HEK293 (cell line): Measurements from ENCODE around the gene YTHDC2.

Experiments used
- CTCF ChIA-PET: fragments of 350-600 bp; formaldehyde crosslinking; extraction: SDS; loops from one replicate; lab custom pipeline; 2021; ENCODE audit warnings: antibody characterized with exemption; lab: Yijun Ruan, JAX
- POLR2A ChIA-PET: fragments of 300-600 bp; formaldehyde crosslinking; extraction: SDS; loops from one replicate; lab custom pipeline; 2020; ENCODE audit warnings: antibody characterized with exemption, inconsistent platforms; lab: Yijun Ruan, JAX
- H3K27ac ChIP-seq: fragments of 200-500 bp; sonication (Bioruptor generic); 2 replicates; pipeline ENCODE4 v1.5.1; 2014; ENCODE audit warnings: low read depth, low read length, control low read depth, inconsistent platforms; ENCODE audit errors: extremely low read depth
- H3K36me3 ChIP-seq, 2 experiments: fragments of 200-500 bp in 1 of 2; sonication (Bioruptor generic) in 1 of 2; 1 replicate in 1 of 2; 2 replicates in 1 of 2; pipeline ENCODE4 v1.5.1; 2014 to 2017; ENCODE audit warnings: inconsistent platforms in 2 of 2, low read length in 2 of 2; ENCODE audit not compliant: control insufficient read depth in 2 of 2, insufficient read depth in 1 of 2
- H3K4me1 ChIP-seq: fragments of 200-500 bp; sonication (Bioruptor generic); 2 replicates; pipeline ENCODE4 v1.5.1; 2014; ENCODE audit warnings: mild to moderate bottlenecking, low read length, inconsistent platforms; ENCODE audit not compliant: control insufficient read depth, insufficient read depth
- H3K4me3 ChIP-seq: 2 replicates; pipeline ENCODE4 v1.5.1; 2011; ENCODE audit warnings: low read depth, mild to moderate bottlenecking, control low read depth, low read length, moderate library complexity
- H3K9me3 ChIP-seq: fragments of 200-500 bp; sonication (Bioruptor generic); 2 replicates; pipeline ENCODE4 v1.5.1; 2014; ENCODE audit warnings: low read depth, low read length, inconsistent platforms; ENCODE audit not compliant: control insufficient read depth, insufficient read depth
- HOXA7 ChIP-seq: sonication (generic); formaldehyde crosslinking; IDR thresholded peaks from 2 replicates; pipeline ENCODE4 v1.8.1; 2022; ENCODE audit warnings: missing genetic modification reagents, borderline replicate concordance
- KLF1 ChIP-seq: fragments of 450-650 bp; formaldehyde crosslinking; IDR thresholded peaks from 2 replicates; pipeline ENCODE4 v1.5.1; 2016; ENCODE audit warnings: missing biosample characterization, missing genetic modification characterization
- SETDB1 ChIP-seq: IDR thresholded peaks from one replicate; pipeline ENCODE4 v1.6.1; 2017; ENCODE audit warnings: mild to moderate bottlenecking, low read length, moderate library complexity, mixed read lengths; ENCODE audit not compliant: insufficient read length
- SP2 ChIP-seq: fragments of 450-650 bp; formaldehyde crosslinking; IDR thresholded peaks from 2 replicates; pipeline ENCODE4 v1.5.1; 2016; ENCODE audit warnings: missing biosample characterization, missing genetic modification characterization
- TSHZ1 ChIP-seq: fragments of 450-650 bp; formaldehyde crosslinking; IDR thresholded peaks from 2 replicates; pipeline ENCODE4 v1.5.1; 2016; ENCODE audit warnings: missing biosample characterization, missing genetic modification characterization, borderline replicate concordance
- WT1 ChIP-seq: fragments of 450-650 bp; formaldehyde crosslinking; IDR thresholded peaks from 2 replicates; pipeline ENCODE4 v1.5.1; 2016; ENCODE audit warnings: missing biosample characterization, missing genetic modification characterization
- ZBTB20 ChIP-seq: fragments of 450-650 bp; formaldehyde crosslinking; IDR thresholded peaks from 2 replicates; pipeline ENCODE4 v1.5.1; 2016; ENCODE audit warnings: missing biosample characterization, missing genetic modification characterization
- ZFHX2 ChIP-seq: fragments of 450-650 bp; formaldehyde crosslinking; conservative IDR thresholded peaks from 2 replicates; pipeline ENCODE4 v1.5.1; 2016; ENCODE audit warnings: missing biosample characterization, missing genetic modification characterization
- ZFP41 ChIP-seq: fragments of 450-650 bp; formaldehyde crosslinking; IDR thresholded peaks from 2 replicates; pipeline ENCODE4 v1.5.1; 2016; ENCODE audit warnings: missing biosample characterization, missing genetic modification characterization, borderline replicate concordance
- ZNF223 ChIP-seq: fragments of 450-650 bp; formaldehyde crosslinking; IDR thresholded peaks from 2 replicates; pipeline ENCODE4 v1.5.1; 2016; ENCODE audit warnings: missing biosample characterization, missing genetic modification characterization
- ZNF23 ChIP-seq: fragments of 450-650 bp; formaldehyde crosslinking; IDR thresholded peaks from 2 replicates; pipeline ENCODE4 v1.5.1; 2016; ENCODE audit warnings: missing biosample characterization, missing genetic modification characterization, borderline replicate concordance
- ZNF354C ChIP-seq: fragments of 450-650 bp; formaldehyde crosslinking; IDR thresholded peaks from 2 replicates; pipeline ENCODE4 v1.5.1; 2016; ENCODE audit warnings: missing biosample characterization, missing genetic modification characterization, low read depth, borderline replicate concordance
- ZNF37A ChIP-seq: fragments of 450-650 bp; IDR thresholded peaks from 2 replicates; pipeline ENCODE4 v1.5.1; 2018; ENCODE audit warnings: missing biosample characterization, missing genetic modification characterization
- ZNF416 ChIP-seq: fragments of 450-650 bp; formaldehyde crosslinking; IDR thresholded peaks from 2 replicates; pipeline ENCODE4 v1.5.1; 2016; ENCODE audit warnings: missing biosample characterization, missing genetic modification characterization
- ZNF423 ChIP-seq: fragments of 450-650 bp; formaldehyde crosslinking; IDR thresholded peaks from 2 replicates; pipeline ENCODE4 v1.5.1; 2016; ENCODE audit warnings: missing biosample characterization, missing genetic modification characterization
- ZNF433 ChIP-seq: fragments of 450-650 bp; formaldehyde crosslinking; IDR thresholded peaks from 2 replicates; pipeline ENCODE4 v1.5.1; 2016; ENCODE audit warnings: missing biosample characterization, missing genetic modification characterization, low read depth
- ZNF514 ChIP-seq: fragments of 450-650 bp; formaldehyde crosslinking; IDR thresholded peaks from 2 replicates; pipeline ENCODE4 v1.5.1; 2016; ENCODE audit warnings: missing biosample characterization, missing genetic modification characterization
- ZNF544 ChIP-seq: fragments of 450-650 bp; formaldehyde crosslinking; IDR thresholded peaks from 2 replicates; pipeline ENCODE4 v1.5.0; 2017; ENCODE audit warnings: missing biosample characterization, missing genetic modification characterization
- ZNF623 ChIP-seq: fragments of 450-650 bp; formaldehyde crosslinking; IDR thresholded peaks from 2 replicates; pipeline ENCODE4 v1.5.1; 2016; ENCODE audit warnings: missing biosample characterization, missing genetic modification characterization
- ZNF626 ChIP-seq: fragments of 450-650 bp; sonication (Bioruptor Pico); formaldehyde crosslinking; IDR thresholded peaks from 2 replicates; pipeline ENCODE4 v1.5.1; 2018; ENCODE audit warnings: missing biosample characterization, missing genetic modification characterization, inconsistent platforms
- ZSCAN16 ChIP-seq: fragments of 450-650 bp; formaldehyde crosslinking; IDR thresholded peaks from 2 replicates; pipeline ENCODE4 v1.5.1; 2016; ENCODE audit warnings: missing biosample characterization, missing genetic modification characterization
- ZXDB ChIP-seq: fragments of 450-650 bp; formaldehyde crosslinking; IDR thresholded peaks from 2 replicates; pipeline ENCODE4 v1.5.1; 2016; ENCODE audit warnings: missing biosample characterization, missing genetic modification characterization
- TF ChIP-seq, protein P1 (sequence below): fragments of 450-650 bp; formaldehyde crosslinking; conservative IDR thresholded peaks from 2 replicates; pipeline ENCODE4 v1.5.1; 2016; ENCODE audit warnings: low read depth, missing biosample characterization, missing genetic modification characterization
- TF ChIP-seq, protein P2 (sequence below): fragments of 450-650 bp; formaldehyde crosslinking; IDR thresholded peaks from 2 replicates; pipeline ENCODE4 v1.5.1; 2016; ENCODE audit warnings: missing biosample characterization, missing genetic modification characterization

YTHDC2 gene

DNA sequence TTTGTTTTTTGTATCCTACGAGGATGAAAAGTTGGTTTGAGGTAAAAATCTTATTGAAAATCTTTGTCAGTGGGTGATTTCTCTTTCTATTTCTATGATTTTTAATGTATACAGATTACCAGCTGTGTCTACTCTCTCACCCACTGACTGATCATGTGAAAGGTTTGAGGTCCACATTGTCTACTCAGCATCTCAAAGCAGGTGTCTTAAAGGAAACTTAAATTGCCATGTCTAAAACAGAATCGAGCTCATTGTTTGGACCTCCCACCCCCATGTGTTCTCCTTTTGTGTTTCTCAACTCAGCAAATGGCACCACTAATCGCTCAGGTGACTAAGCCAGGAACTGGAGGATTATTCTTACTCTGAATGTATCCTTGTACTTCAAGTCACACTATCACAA is 121.5 kb downstream of the YTHDC2 start:
- no peak for TF ChIP-seq ZNF354C (tag by site-specific recombination)
- TF ChIP-seq ZNF37A (tag by site-specific recombination), result no peak
- no peak for TF ChIP-seq ZNF223 (tag by site-specific recombination)
- no peak for TF ChIP-seq ZNF623 (tag by site-specific recombination)
- TF ChIP-seq ZNF416, result no peak
- TF ChIP-seq WT1 (tag by site-specific recombination), result no peak
- TF ChIP-seq ZNF544, result no peak
- Histone ChIP-seq H3K36me3 (no peaks in the 10 kb centered on the region), H3K4me3 (no peak overlapping the region), H3K9me3 (no peaks in the 10 kb centered on the region), H3K27ac (no peak overlapping the region), H3K4me1 (no peaks in the 10 kb centered on the region)
- ChIA-PET POLR2A (no interaction called here), CTCF (interaction anchor here (1.3 kb wide), 1 partner anchor 29 kb away, joined by 6 read pairs; no protein-coding TSS in a partner anchor)

- H3K9me3 ChIP-seq, result no peaks in the 10 kb centered on the region
- POLR2A ChIA-PET, result no interaction called here
- no peak overlapping the region for H3K4me3 ChIP-seq
- H3K4me1 ChIP-seq, result no peaks in the 10 kb centered on the region
- TF ChIP-seq ZFP41 (no peak), KLF1 (tag by site-specific recombination) (no peak), ZNF514 (tag by site-specific recombination) (no peak), ZSCAN16 (no peak), ZBTB20 (tag by site-specific recombination) (no peak), ZNF433 (tag by site-specific recombination) (no peak), SP2 (tag by site-specific recombination) (no peak), ZNF423 (tag by site-specific recombination) (no peak), TSHZ1 (tag by site-specific recombination) (no peak), SETDB1 (no peak), ZXDB (tag by site-specific recombination) (no peak), ZNF626 (tag by site-specific recombination) (no peak), ZNF23 (tag by site-specific recombination) (no peak), ZFHX2 (tag by site-specific recombination) (no peak), HOXA7 (CRISPR knock-in tag) (no peak)
- TF ChIP-seq, protein P1, sequence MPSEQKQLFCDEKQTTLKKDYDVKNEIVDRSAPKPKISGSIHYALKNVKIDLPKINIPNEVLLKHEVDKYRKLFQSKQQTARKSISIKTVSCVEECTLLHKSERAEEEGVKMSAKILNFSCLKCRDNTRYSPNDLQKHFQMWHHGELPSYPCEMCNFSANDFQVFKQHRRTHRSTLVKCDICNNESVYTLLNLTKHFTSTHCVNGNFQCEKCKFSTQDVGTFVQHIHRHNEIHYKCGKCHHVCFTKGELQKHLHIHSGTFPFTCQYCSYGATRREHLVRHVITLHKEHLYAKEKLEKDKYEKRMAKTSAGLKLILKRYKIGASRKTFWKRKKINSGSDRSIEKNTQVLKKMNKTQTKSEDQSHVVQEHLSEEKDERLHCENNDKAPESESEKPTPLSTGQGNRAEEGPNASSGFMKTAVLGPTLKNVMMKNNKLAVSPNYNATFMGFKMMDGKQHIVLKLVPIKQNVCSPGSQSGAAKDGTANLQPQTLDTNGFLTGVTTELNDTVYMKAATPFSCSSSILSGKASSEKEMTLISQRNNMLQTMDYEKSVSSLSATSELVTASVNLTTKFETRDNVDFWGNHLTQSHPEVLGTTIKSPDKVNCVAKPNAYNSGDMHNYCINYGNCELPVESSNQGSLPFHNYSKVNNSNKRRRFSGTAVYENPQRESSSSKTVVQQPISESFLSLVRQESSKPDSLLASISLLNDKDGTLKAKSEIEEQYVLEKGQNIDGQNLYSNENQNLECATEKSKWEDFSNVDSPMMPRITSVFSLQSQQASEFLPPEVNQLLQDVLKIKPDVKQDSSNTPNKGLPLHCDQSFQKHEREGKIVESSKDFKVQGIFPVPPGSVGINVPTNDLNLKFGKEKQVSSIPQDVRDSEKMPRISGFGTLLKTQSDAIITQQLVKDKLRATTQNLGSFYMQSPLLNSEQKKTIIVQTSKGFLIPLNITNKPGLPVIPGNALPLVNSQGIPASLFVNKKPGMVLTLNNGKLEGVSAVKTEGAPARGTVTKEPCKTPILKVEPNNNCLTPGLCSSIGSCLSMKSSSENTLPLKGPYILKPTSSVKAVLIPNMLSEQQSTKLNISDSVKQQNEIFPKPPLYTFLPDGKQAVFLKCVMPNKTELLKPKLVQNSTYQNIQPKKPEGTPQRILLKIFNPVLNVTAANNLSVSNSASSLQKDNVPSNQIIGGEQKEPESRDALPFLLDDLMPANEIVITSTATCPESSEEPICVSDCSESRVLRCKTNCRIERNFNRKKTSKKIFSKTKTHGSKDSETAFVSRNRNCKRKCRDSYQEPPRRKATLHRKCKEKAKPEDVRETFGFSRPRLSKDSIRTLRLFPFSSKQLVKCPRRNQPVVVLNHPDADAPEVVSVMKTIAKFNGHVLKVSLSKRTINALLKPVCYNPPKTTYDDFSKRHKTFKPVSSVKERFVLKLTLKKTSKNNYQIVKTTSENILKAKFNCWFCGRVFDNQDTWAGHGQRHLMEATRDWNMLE (tag by site-specific recombination), result no peak
- TF ChIP-seq, protein P2, sequence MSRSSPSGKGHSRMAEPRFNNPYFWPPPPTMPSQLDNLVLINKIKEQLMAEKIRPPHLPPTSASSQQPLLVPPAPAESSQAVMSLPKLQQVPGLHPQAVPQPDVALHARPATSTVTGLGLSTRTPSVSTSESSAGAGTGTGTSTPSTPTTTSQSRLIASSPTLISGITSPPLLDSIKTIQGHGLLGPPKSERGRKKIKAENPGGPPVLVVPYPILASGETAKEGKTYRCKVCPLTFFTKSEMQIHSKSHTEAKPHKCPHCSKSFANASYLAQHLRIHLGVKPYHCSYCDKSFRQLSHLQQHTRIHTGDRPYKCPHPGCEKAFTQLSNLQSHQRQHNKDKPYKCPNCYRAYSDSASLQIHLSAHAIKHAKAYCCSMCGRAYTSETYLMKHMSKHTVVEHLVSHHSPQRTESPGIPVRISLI (tag by site-specific recombination), result no peak
- no peaks in the 10 kb centered on the region for H3K36me3 ChIP-seq
- CTCF ChIA-PET, result no interaction called here
- no peak overlapping the region for H3K27ac ChIP-seq
Observed at GRCh38 chr5:113641715-113642114, 128.2 kb downstream of the YTHDC2 start.
